M059J (cell line): ENCODE data around the gene ZFP14. TPM values are rescaled to one million over a fixed set of nuclear protein-coding genes. Genes with fewer than 3 reads are reported as not detected.
"Not testable (repeated sequence)": the region's sequence is repeated elsewhere in the genome, so short reads cannot be mapped to it uniquely, and the experiment has no call there.

Experiments
- DNase-seq: peaks from one replicate; pipeline ENCODE4 v3.0.0-alpha.2; 2012; ENCODE audit warnings: low read depth
- total RNA-seq: library from RNA; depleted of rRNA; stranded (reverse); fragments of >200 nt; shearing (Covaris generic); gene quantifications from 2 replicates; pipeline ENCODE4 v1.2.3, GENCODE V29; 2014; rRNA removed

ZFP14 gene
- total RNA-seq, 1 experiment from 2014 or later = 1.5 TPM

- DNase-seq = peak; percentile 85
Observed at GRCh38 chr19:36331353-36332228, 47.4 kb downstream of the ZFP14 start.

- DNase-seq = no peak
Observed at GRCh38 chr19:36330216-36330615, 48.8 kb downstream of the ZFP14 start.

- DNase-seq = not testable (repeated sequence)
Observed at GRCh38 chr19:36329534-36329933, 49.5 kb downstream of the ZFP14 start.

- DNase-seq = not testable (repeated sequence)
Observed at GRCh38 chr19:36326649-36327048, 52.4 kb downstream of the ZFP14 start.

- not testable (repeated sequence) for DNase-seq
Observed at GRCh38 chr19:36315164-36315563, 63.8 kb downstream of the ZFP14 start.

GRCh38 chr19:36314053-36314452 is 64.9 kb downstream of the ZFP14 start:
- DNase-seq = not testable (repeated sequence)

- DNase-seq = not testable (repeated sequence)
Observed at GRCh38 chr19:36311098-36311760, 67.8 kb downstream of the ZFP14 start.

- not testable (repeated sequence) for DNase-seq
Observed at GRCh38 chr19:36310416-36310990, 68.5 kb downstream of the ZFP14 start.

GRCh38 chr19:36309759-36310158 is 69.2 kb downstream of the ZFP14 start:
- not testable (repeated sequence) for DNase-seq

GRCh38 chr19:36309309-36309708 is 69.7 kb downstream of the ZFP14 start:
- not testable (repeated sequence) for DNase-seq

- not testable (repeated sequence) for DNase-seq
Observed at GRCh38 chr19:36292317-36292716, 86.7 kb downstream of the ZFP14 start.

Other genes starting within 250 kb of the ZFP14 start
- 425 and 426 TPM in 2 replicates for gene CAPNS1, start 239.1 kb downstream of the ZFP14 start, total RNA-seq
- gene COX7A1, start 226.8 kb downstream of the ZFP14 start, total RNA-seq = not detected in 2 replicates
- gene ZNF565, start 164.5 kb downstream of the ZFP14 start, total RNA-seq = 2.2 and 3.6 TPM in 2 replicates
- 72.9 and 95.5 TPM in 2 replicates for gene ZNF146, start 164.1 kb downstream of the ZFP14 start, total RNA-seq
- gene ZFP82, start 39.4 kb upstream of the ZFP14 start, total RNA-seq = 8.9 and 10.1 TPM in 2 replicates
- 4.5 and 6.7 TPM in 2 replicates for gene ZNF566, start 110.4 kb upstream of the ZFP14 start, total RNA-seq
- 9.1 and 10.2 TPM in 2 replicates for gene ZNF260, start 149.1 kb upstream of the ZFP14 start, total RNA-seq
- gene ZNF529, start 194.1 kb upstream of the ZFP14 start, total RNA-seq = 7.4 and 10.4 TPM in 2 replicates
- 8.3 and 12.8 TPM in 2 replicates for gene ZNF382, start 226.1 kb upstream of the ZFP14 start, total RNA-seq